ENCODE data around the gene SHD.
"Not testable (repeated sequence)": the region's sequence is repeated elsewhere in the genome, so short reads cannot be mapped to it uniquely, and the experiment has no call there.

SHD gene

GRCh38 chr19:4267101-4267900, 11.8 kb upstream of the SHD start:
- DNase-seq, result peak; percentile 68

GRCh38 chr19:4267901-4268815, 10.9 kb upstream of the SHD start:
- DNase-seq, result no peak

GRCh38 chr19:4268816-4269430, 10.1 kb upstream of the SHD start:
- no peak for DNase-seq

GRCh38 chr19:4272894-4273293, 6.2 kb upstream of the SHD start:
- no peak for DNase-seq

- DNase-seq, result not testable (repeated sequence)
Measured at GRCh38 chr19:4274321-4274686, 4.8 kb upstream of the SHD start.

GRCh38 chr19:4277191-4277696, 1.8 kb upstream of the SHD start:
- no peak for DNase-seq

GRCh38 chr19:4278010-4278409, 1.1 kb upstream of the SHD start:
- DNase-seq, result no peak

- DNase-seq, result no peak
Measured at GRCh38 chr19:4279267-4279529, 132 bp downstream of the SHD start.

GRCh38 chr19:4279530-4280422, 710 bp downstream of the SHD start:
- no peak for DNase-seq

GRCh38 chr19:4284176-4284958, 5.3 kb downstream of the SHD start:
- DNase-seq, result no peak

- DNase-seq, result no peak
Measured at GRCh38 chr19:4284974-4285373, 5.9 kb downstream of the SHD start.

- DNase-seq, result not testable (repeated sequence)
Measured at GRCh38 chr19:4286141-4286540, 7.1 kb downstream of the SHD start.

- DNase-seq, result no peak
Measured at GRCh38 chr19:4288091-4288777, 9.2 kb downstream of the SHD start.

GRCh38 chr19:4291184-4291732, 12.2 kb downstream of the SHD start:
- no peak for DNase-seq

- DNase-seq, result no peak
Measured at GRCh38 chr19:4292515-4292914, 13.4 kb downstream of the SHD start.

GRCh38 chr19:4294389-4294788, 15.3 kb downstream of the SHD start:
- DNase-seq, result no peak

GRCh38 chr19:4295972-4296771, 17.1 kb downstream of the SHD start:
- no peak for DNase-seq

- no peak for DNase-seq
Measured at GRCh38 chr19:4297901-4298809, 19.1 kb downstream of the SHD start.

Measured in activated naive CD4-positive, alpha-beta T cell treated with anti-CD3 and anti-CD28 coated beads, Interleukin-2, amount 50 U/mL, for 16 hours (primary cell).